Sigmoid colon (tissue), 7 donors: ENCODE measurements around the gene PRPH. TPM values are rescaled to one million over a fixed set of nuclear protein-coding genes. Genes with fewer than 3 reads are reported as not detected.
A peak's percentile ranks its signal among the peaks of the same experiment; 100 is the strongest.

Experiments
- DNase-seq: peaks from one replicate; pipeline ENCODE4 v3.0.0-alpha.2; 2019
- H3K27ac ChIP-seq, 4 donors: fragments of 200-600 bp; sonication (generic); one replicate each; pipeline ENCODE4 v1.5.1; 2016 to 2019; ENCODE audit warnings: mild to moderate bottlenecking in 1 of 4
- H3K27me3 ChIP-seq, 3 donors: fragments of 200-600 bp; sonication (generic); one replicate each; pipeline ENCODE4 v1.5.1; 2019; ENCODE audit warnings: mild to moderate bottlenecking in 1 of 3
- H3K36me3 ChIP-seq, 4 donors: fragments of 200-600 bp; sonication (generic); one replicate each; pipeline ENCODE4 v1.5.1; 2016 to 2019
- H3K4me1 ChIP-seq, 4 donors: fragments of 200-600 bp; sonication (generic); one replicate each; pipeline ENCODE4 v1.5.1; 2017 to 2019
- H3K4me3 ChIP-seq, 4 donors: fragments of 200-600 bp; sonication (generic); one replicate each; pipeline ENCODE4 v1.5.1; 2017 to 2019; ENCODE audit warnings: mild to moderate bottlenecking in 2 of 4, moderate library complexity in 1 of 4
- H3K9me3 ChIP-seq, 4 donors: fragments of 200-600 bp in 3 of 4; sonication (generic) in 3 of 4; one replicate each; pipeline versions ENCODE4 v1.5.1 to v1.6.1; 2013 to 2019
- CTCF ChIP-seq, 4 experiments: fragments of 450-650 bp in 3 of 4; fragments of 200-600 bp in 1 of 4; IDR thresholded peaks; one replicate each; pipeline ENCODE4 v1.5.1; 2016 to 2019; ENCODE audit warnings: antibody characterized with exemption in 4 of 4, mild to moderate bottlenecking in 3 of 4, moderate library complexity in 2 of 4
- EP300 ChIP-seq, 4 donors: sonication (generic); formaldehyde crosslinking; IDR thresholded peaks; one replicate each; pipeline ENCODE4 v1.6.1; 2017; ENCODE audit warnings: antibody characterized with exemption in 4 of 4
- POLR2A ChIP-seq, 2 donors: fragments of 450-650 bp; IDR thresholded peaks; one replicate each; pipeline ENCODE4 v1.6.1; 2016; ENCODE audit warnings: antibody characterized with exemption in 2 of 2, mild to moderate bottlenecking in 2 of 2, moderate library complexity in 2 of 2
- POLR2AphosphoS5 ChIP-seq, 4 donors: sonication (generic); formaldehyde crosslinking; IDR thresholded peaks; one replicate each; pipeline ENCODE4 v1.6.1; 2017; ENCODE audit warnings: antibody characterized with exemption in 4 of 4
- WGBS, 2 donors: extraction: QIAGEN DNeasy Blood & Tissue Kit; methylation state at CpG; one replicate each; pipeline ENCODE4 v1.1.7; 2013; 5-methylcytosine and 5-hydroxymethylcytosine counted together
- intact Hi-C: fragments of 100-400 bp; cut with DNase I; formaldehyde crosslinking; loops from one replicate; pipeline ENCODE4 v1.15.1; 2023
- polyA plus RNA-seq, 3 donors: library from polyadenylated mRNA; stranded (reverse); fragments of 200-250 nt; gene quantifications; one replicate each; pipeline ENCODE4 v1.2.3, GENCODE V29; 2013
- total RNA-seq, 4 donors: library from RNA; depleted of rRNA; stranded (reverse); fragments of >200 nt; gene quantifications; one replicate each; pipeline ENCODE4 v1.1.0, GENCODE V29; 2016
- donor health status: healthy with polysubstance abuse.
- donor health status: Bipolar disorder and iron deficiency.
- donor health status: healthy.

The PRPH gene
- total and polyA plus RNA-seq, 7 donors = 0.46 to 56.2 (median 31.8) TPM

- Histone ChIP-seq H3K4me1 (peaks cover 0 to 46% (median 45%) of the 10 kb centered on the region in 4 donors), H3K27me3 (peaks cover 33 to 96% (median 68%) of the 10 kb centered on the region in 3 donors), H3K9me3 (no peaks in the 10 kb centered on the region), H3K4me3 (peak overlapping the region in 3 of 4 donors; percentile 40 to 50 (median 50)), H3K27ac (no peak overlapping the region), H3K36me3 (no peaks in the 10 kb centered on the region)
- intact Hi-C loops = no loop called here
- TF ChIP-seq POLR2A (IDR thresholded peaks at IDR 0.05) (no peak), POLR2AphosphoS5 (IDR thresholded peaks at IDR 0.05) (no peak)
- no peak for DNase-seq
- WGBS, 2 donors = 32 to 57% methylated on average over 21 of the region's 21 CpGs
These were observed 46.8 kb downstream of the PRPH start for GRCh38 chr12:49341777-49342065.

- no peaks in the 10 kb centered on the region for H3K9me3 ChIP-seq
- no peaks in the 10 kb centered on the region for H3K36me3 ChIP-seq
- peaks cover 37 to 96% (median 68%) of the 10 kb centered on the region in 3 donors for H3K27me3 ChIP-seq
- H3K4me1 ChIP-seq = peaks cover 0 to 46% (median 45%) of the 10 kb centered on the region in 4 donors
- WGBS, 2 donors = 1% methylated on average over 58 of the region's 58 CpGs
- peak overlapping the region in 1 of 4 donors; percentile 11 for H3K27ac ChIP-seq
- peak; percentile 87 for DNase-seq
- TF ChIP-seq POLR2AphosphoS5 (IDR thresholded peaks at IDR 0.05) = no peak
- TF ChIP-seq CTCF (IDR thresholded peaks at IDR 0.05) = peak; percentile 61 to 86 (median 69)
- intact Hi-C loops = no loop called here
- H3K4me3 ChIP-seq = peak overlapping the region; percentile 18 to 50 (median 45)
These were observed 47.3 kb downstream of the PRPH start for GRCh38 chr12:49342066-49342913.

GRCh38 chr12:49342914-49343731, 48.2 kb downstream of the PRPH start:
- H3K27me3 ChIP-seq = peaks cover 38 to 96% (median 69%) of the 10 kb centered on the region in 3 donors
- no peak for TF ChIP-seq POLR2AphosphoS5 (IDR thresholded peaks at IDR 0.05)
- no peak for TF ChIP-seq CTCF (IDR thresholded peaks at IDR 0.05)
- TF ChIP-seq POLR2A (IDR thresholded peaks at IDR 0.05) = no peak
- no peak for TF ChIP-seq EP300 (IDR thresholded peaks at IDR 0.05)
- DNase-seq = peak; percentile 65
- H3K4me3 ChIP-seq = peak overlapping the region in 3 of 4 donors; percentile 40 to 50 (median 50)
- H3K27ac ChIP-seq = no peak overlapping the region
- no peaks in the 10 kb centered on the region for H3K36me3 ChIP-seq
- intact Hi-C loops = no loop called here
- H3K9me3 ChIP-seq = no peaks in the 10 kb centered on the region
- H3K4me1 ChIP-seq = peaks cover 0 to 54% (median 53%) of the 10 kb centered on the region in 4 donors
- WGBS, 2 donors = 2 to 3% methylated on average over 33 of the region's 33 CpGs

- peaks cover 44 to 96% (median 77%) of the 10 kb centered on the region in 3 donors for H3K27me3 ChIP-seq
- intact Hi-C loops = no loop called here
- H3K4me3 ChIP-seq = peak overlapping the region in 2 of 4 donors; percentile 43 to 45
- H3K9me3 ChIP-seq = no peaks in the 10 kb centered on the region
- TF ChIP-seq CTCF (IDR thresholded peaks at IDR 0.05) (no peak), POLR2A (IDR thresholded peaks at IDR 0.05) (no peak), POLR2AphosphoS5 (IDR thresholded peaks at IDR 0.05) (no peak), EP300 (IDR thresholded peaks at IDR 0.05) (no peak)
- H3K27ac ChIP-seq = no peak overlapping the region
- 8 to 17% methylated on average over 15 of the region's 15 CpGs for WGBS, 2 donors
- no peak for DNase-seq
- peaks cover 0 to 56% (median 55%) of the 10 kb centered on the region in 4 donors for H3K4me1 ChIP-seq
- H3K36me3 ChIP-seq = no peaks in the 10 kb centered on the region
These were observed 49.6 kb downstream of the PRPH start for GRCh38 chr12:49344486-49345050.
